Measurements from ENCODE around the gene LRRC71.

GRCh38 chr1:156942176-156942575, 21.7 kb downstream of the LRRC71 start:
- TF ChIP-seq, protein P1, sequence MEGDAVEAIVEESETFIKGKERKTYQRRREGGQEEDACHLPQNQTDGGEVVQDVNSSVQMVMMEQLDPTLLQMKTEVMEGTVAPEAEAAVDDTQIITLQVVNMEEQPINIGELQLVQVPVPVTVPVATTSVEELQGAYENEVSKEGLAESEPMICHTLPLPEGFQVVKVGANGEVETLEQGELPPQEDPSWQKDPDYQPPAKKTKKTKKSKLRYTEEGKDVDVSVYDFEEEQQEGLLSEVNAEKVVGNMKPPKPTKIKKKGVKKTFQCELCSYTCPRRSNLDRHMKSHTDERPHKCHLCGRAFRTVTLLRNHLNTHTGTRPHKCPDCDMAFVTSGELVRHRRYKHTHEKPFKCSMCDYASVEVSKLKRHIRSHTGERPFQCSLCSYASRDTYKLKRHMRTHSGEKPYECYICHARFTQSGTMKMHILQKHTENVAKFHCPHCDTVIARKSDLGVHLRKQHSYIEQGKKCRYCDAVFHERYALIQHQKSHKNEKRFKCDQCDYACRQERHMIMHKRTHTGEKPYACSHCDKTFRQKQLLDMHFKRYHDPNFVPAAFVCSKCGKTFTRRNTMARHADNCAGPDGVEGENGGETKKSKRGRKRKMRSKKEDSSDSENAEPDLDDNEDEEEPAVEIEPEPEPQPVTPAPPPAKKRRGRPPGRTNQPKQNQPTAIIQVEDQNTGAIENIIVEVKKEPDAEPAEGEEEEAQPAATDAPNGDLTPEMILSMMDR (IDR thresholded peaks at IDR 0.05; ENCODE audit: borderline replicate concordance, extremely low read depth, low read length, poor library complexity, severe bottlenecking) = no peak
- no peak for TF ChIP-seq EZH2 (IDR thresholded peaks at IDR 0.05; ENCODE audit: borderline replicate concordance, low read depth, low read length, severe bottlenecking)
